ENCODE results near the gene PTEN.

DNA sequence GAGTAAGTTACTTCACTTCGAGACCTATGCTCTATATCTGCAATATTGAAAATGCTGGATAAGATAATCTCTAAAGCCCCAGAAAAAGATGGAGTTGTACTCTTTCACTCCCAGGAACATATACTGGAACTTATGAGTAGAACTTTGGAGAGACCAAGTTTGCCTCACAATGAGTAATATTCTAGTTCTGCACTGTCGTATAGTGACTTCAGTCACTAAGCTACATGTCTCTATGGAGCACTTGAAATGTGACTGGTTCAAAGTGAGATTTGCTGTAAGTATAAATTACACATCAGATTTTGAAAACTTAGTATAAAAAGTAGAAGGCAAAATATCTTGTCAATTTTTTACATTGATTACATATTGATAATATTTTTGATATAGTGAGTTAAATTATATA is 116.4 kb downstream of the PTEN start:
- TF ChIP-seq CTCF (IDR thresholded peaks at IDR 0.05; ENCODE audit: extremely low read depth in 1 of 2, insufficient read depth in 1 of 2, low read depth in 1 of 2, low read length in 2 of 2) (no peak), FOS (IDR thresholded peaks at IDR 0.05; ENCODE audit: borderline replicate concordance, insufficient read depth, low read length) (no peak), JUN (IDR thresholded peaks at IDR 0.05; ENCODE audit: borderline replicate concordance, insufficient read depth, insufficient read length, low read depth) (no peak), MAX (IDR thresholded peaks at IDR 0.05; ENCODE audit: insufficient read depth, insufficient read length) (no peak), EZH2 (IDR thresholded peaks at IDR 0.05; ENCODE audit: borderline replicate concordance, low read depth, low read length, severe bottlenecking) (no peak), POLR2AphosphoS5 (IDR thresholded peaks at IDR 0.05; ENCODE audit: insufficient read depth, low read depth, low read length) (no peak), POLR2A (IDR thresholded peaks at IDR 0.05; ENCODE audit: low read depth, low read length) (no peak)
